T1000 (cell line): ENCODE measurements around the gene WFDC10B.
"Not testable (repeated sequence)": the region's sequence is repeated elsewhere in the genome, so short reads cannot be mapped to it uniquely, and the experiment has no call there.

Experiments
- DNase-seq: peaks from one replicate; lab custom pipeline; 2025; ENCODE audit warnings: mixed read lengths; lab: John Stamatoyannopoulos, UW

The WFDC10B gene

DNA sequence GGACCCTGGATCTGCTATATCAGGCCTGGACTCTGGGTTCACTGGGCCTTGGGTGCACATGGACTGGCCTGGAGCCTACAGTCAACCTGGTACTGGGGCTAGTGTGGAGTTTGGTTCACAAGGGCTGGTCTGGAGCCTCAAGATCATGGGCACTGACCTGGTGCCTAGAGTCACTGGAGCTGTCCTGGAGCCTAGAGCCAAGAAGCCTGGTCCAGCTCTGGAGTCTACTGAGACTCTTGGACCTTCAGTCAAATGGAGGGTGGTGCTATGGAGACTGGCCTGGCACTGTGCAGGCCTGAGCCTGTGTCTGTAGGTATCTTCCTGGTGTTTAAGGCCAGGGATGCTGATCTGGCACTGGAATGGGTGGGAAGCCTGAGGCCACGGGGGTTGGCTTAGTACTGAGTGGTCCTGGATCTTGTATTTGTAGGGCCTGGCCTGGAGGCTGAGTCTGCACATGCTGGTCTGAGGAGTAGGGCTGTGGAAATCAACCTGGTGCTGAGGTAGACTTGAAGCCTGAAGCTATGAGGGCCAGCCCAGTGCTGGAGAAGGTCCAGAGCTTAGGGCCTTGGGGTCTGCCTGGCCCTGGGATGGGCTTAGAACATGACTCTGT lies 57.3 kb downstream of the WFDC10B start:
- no peak for DNase-seq

DNA sequence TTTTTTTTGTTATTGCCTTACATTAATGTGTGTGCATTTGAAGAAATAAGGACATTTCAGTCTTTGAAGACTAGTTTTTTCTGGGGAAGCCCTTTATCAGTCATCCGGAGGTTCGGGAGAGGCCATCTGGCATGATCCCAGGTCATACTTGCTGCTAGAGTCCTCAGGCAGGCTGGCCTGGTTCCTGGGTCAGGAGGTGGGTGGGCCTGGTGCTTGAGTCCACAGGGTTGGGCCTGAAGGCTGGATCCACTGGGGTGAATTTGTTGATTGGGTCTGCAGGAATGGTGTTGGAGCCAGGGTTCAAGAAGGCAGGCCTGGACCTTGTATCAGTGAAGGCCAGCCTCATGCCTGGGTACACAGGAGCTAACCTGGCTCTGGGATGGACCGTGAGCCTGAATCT lies 57.9 kb downstream of the WFDC10B start:
- DNase-seq = no peak

DNA sequence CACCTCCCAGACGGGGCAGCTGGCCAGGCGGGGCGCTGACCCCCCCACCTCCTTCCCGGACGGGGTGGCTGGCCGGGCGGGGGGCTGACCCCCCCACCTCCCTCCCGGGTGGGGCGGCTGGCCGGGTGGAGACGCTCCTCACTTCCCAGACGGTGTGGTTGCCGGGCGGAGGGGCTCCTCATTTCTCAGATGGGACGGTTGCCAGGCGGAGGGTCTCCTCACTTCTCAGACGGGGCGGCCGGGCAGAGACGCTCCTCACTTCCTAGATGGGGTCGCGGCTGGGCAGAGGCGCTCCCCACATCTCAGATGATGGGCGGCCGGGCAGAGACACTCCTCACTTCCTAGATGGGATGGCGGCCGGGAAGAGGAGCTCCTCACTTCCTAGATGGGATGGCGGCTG lies 59.0 kb downstream of the WFDC10B start:
- DNase-seq = not testable (repeated sequence)

DNA sequence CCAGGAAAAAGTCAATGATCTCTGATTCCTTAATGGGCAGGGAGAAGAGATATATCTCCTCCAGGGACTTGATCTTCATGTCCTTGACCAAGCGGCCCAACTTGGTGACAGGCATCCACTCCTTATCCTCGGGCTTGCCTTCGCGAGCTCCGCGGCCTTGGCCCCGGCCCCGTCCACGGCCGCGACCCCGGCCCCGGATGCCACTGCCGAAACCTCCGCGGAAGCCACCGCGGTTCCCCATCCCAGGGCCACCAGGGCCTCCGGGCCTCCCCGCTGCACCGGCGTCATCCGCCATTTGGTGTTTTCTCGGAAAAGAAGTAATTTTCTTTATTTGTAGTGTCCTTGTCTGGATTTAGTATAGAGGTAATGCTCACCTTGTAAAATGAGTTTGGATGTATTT lies 63.7 kb downstream of the WFDC10B start:
- DNase-seq = not testable (repeated sequence)

DNA sequence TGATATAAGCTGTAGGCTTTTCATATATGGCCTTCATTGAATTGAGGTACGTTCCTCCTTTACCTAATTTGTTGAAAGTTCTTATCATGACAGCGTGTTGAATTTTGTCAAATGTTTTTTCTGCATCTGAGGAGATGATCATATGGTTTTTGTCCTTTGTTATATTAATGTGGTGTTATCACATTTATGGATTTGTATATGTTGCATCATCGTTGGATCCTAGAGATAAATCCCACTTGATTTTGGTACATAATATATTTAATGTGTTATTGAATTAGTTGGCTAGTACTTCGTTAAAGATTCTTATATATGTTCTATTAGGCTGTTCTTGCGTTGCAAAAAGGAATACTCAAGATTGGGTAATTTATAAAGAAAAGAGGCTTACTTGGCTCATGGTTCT lies 65.1 kb downstream of the WFDC10B start:
- DNase-seq = no peak

DNA sequence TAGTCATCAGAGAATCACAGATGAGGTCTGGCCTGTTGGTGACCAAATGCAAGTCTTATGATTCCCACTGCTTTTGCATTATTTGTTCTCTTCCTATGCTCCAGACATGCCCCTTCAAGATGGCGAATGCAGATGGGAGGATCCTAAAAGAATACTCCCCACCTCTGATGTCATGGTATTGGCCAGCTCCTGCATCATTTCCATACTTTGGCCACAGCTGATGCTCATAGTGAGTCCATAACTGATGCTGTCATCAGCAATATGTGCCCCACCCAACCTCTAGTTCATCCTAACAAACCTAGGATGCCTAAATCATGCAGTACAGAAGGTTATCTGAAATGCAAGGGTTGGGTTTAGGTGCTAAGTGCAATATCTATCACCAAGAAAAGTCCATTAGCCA lies 68.3 kb downstream of the WFDC10B start:
- no peak for DNase-seq
